HL-60 (cell line): ENCODE data around the gene HNF1B.

Experiments
- GABPA ChIP-seq: IDR thresholded peaks from 2 replicates; pipeline ENCODE4 v1.6.1; 2012; ENCODE audit warnings: low read depth
- TF ChIP-seq, protein P1 (sequence below): IDR thresholded peaks from one replicate; pipeline ENCODE4 v1.5.1; 2011; ENCODE audit warnings: low read length, control low read depth, inconsistent platforms; ENCODE audit not compliant: insufficient read depth

DNA sequence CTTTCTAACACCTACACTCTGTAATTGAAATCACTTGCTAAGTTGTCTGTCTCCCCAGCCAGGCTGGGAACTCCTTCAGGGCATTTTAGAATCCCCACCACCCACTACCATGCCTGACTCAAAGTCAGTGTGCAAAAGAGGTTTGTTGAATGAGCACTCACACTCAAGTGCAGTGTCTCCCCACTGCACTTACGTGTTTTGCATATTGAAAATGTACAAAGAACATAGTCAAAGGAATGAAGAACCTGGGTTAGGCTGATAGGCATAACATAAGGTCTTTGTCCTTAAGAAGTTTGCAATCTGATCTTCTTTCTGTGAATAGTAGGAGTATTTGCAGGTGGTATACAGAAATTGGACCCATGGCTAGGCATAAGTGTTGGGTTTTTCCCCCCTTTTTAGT lies 67.8 kb downstream of the HNF1B start:
- no peak for TF ChIP-seq GABPA
- TF ChIP-seq, protein P1, sequence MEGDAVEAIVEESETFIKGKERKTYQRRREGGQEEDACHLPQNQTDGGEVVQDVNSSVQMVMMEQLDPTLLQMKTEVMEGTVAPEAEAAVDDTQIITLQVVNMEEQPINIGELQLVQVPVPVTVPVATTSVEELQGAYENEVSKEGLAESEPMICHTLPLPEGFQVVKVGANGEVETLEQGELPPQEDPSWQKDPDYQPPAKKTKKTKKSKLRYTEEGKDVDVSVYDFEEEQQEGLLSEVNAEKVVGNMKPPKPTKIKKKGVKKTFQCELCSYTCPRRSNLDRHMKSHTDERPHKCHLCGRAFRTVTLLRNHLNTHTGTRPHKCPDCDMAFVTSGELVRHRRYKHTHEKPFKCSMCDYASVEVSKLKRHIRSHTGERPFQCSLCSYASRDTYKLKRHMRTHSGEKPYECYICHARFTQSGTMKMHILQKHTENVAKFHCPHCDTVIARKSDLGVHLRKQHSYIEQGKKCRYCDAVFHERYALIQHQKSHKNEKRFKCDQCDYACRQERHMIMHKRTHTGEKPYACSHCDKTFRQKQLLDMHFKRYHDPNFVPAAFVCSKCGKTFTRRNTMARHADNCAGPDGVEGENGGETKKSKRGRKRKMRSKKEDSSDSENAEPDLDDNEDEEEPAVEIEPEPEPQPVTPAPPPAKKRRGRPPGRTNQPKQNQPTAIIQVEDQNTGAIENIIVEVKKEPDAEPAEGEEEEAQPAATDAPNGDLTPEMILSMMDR: no peak
